HG03045 (cell line): Measurements from ENCODE around the gene CARD6.
A peak's percentile ranks its signal among the peaks of the same experiment; 100 is the strongest.
"Not testable (repeated sequence)": the region's sequence is repeated elsewhere in the genome, so short reads cannot be mapped to it uniquely, and the experiment has no call there.

Source experiments
- ATAC-seq: cut with Tn5 transposase; IDR thresholded peaks from one replicate; pipeline ENCODE4 v1.9.1; 2021; ENCODE audit warnings: mild to moderate bottlenecking, moderate library complexity; ENCODE audit not compliant: unreplicated experiment

Gene CARD6, protein sequence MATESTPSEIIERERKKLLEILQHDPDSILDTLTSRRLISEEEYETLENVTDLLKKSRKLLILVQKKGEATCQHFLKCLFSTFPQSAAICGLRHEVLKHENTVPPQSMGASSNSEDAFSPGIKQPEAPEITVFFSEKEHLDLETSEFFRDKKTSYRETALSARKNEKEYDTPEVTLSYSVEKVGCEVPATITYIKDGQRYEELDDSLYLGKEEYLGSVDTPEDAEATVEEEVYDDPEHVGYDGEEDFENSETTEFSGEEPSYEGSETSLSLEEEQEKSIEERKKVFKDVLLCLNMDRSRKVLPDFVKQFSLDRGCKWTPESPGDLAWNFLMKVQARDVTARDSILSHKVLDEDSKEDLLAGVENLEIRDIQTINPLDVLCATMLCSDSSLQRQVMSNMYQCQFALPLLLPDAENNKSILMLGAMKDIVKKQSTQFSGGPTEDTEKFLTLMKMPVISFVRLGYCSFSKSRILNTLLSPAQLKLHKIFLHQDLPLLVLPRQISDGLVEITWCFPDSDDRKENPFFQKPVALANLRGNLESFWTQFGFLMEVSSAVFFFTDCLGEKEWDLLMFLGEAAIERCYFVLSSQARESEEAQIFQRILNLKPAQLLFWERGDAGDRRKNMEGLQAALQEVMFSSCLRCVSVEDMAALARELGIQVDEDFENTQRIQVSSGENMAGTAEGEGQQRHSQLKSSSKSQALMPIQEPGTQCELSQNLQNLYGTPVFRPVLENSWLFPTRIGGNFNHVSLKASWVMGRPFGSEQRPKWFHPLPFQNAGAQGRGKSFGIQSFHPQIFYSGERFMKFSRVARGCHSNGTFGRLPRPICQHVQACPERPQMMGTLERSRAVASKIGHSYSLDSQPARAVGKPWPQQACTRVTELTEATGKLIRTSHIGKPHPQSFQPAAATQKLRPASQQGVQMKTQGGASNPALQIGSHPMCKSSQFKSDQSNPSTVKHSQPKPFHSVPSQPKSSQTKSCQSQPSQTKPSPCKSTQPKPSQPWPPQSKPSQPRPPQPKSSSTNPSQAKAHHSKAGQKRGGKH

DNA sequence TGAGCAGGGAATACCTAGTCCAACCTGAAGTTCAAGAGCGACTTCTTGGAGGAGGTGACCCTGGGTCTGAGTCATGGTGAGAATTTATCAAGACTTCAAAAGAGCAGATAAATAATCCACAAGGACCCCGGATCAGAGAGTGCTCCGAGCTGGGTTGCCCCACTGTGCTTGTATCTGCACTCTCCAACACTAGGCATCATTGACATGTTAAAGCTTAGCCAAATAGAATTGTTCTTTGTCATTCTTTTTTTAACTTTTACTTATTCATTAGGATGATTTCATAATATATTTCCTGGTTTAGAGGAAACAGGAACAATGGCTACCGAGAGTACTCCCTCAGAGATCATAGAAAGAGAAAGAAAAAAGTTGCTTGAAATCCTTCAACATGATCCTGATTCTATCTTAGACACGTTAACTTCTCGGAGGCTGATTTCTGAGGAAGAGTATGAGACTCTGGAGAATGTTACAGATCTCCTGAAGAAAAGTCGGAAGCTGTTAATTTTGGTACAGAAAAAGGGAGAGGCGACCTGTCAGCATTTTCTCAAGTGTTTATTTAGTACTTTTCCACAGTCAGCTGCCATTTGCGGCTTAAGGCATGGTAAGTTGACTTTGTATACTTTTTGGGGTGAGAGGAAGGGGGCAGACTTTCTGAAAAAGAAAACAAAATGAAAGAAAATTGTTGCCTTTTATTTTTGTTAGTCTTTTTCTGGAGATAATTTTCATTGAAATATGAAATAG, at the start of gene CARD6:
Gene CARD6 (plus strand): TSS at position 300 of the 738 bp plus-strand sequence. CDS start 16 bp downstream, at position 316.
- peak; percentile 45 for ATAC-seq

DNA sequence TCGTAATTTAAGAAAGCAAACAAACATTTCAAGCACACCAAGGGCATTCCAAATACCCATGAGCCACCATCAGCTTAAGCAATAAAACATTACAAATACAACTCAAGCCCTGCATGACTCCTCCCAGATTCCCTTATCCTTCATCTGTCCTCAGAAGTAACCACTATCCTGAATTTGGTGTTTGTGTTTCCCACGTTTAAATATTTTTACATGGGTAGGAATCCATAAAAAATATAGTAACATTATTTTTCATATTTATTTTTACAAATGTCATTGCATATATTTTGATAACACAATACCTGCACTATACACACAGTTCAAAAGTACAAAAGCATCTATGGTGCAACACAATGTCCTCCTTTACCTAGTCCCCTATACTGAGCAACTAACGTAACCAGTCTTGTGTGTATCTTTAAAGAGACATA, 49.4 kb upstream of the CARD6 start:
- no peak for ATAC-seq

DNA sequence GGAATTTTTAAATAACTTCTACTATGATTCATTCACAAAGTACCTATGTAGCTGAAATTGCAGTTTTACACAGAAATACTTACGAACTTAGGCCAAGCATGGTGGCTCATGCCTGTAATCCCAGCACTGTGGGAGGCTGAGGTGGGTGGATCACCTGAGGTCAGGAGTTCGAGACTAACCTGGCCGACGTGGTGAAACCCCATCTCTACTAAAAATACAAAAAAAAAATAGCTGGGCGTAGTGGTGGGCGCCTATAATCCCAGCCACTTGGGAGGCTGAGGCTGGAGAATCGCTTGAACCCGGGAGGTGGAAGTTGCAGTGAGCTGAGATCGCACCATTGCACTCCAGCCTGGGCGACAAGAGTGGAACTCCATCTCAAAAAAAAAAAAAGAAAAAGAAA, 48.5 kb upstream of the CARD6 start:
- not testable (repeated sequence) for ATAC-seq

DNA sequence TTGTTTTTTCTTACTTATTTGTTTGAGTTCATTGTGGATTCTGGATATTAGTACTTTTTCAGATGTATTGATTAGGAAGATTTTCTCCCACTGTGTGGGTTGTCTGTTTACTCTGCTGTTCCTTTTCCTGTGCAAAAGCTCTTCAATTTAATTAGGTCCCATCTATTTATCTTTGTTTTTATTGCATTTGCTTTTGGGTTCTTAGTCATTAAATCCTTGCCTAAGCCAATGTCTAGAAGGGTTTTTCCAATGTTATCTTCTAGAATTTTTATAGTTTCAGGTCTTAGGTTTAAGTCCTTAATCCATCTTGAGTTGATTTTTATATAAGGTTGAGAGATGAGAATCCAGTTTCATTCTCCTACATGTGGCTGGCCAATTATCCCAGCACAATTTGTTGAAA, 46.8 kb upstream of the CARD6 start:
- ATAC-seq: not testable (repeated sequence)

DNA sequence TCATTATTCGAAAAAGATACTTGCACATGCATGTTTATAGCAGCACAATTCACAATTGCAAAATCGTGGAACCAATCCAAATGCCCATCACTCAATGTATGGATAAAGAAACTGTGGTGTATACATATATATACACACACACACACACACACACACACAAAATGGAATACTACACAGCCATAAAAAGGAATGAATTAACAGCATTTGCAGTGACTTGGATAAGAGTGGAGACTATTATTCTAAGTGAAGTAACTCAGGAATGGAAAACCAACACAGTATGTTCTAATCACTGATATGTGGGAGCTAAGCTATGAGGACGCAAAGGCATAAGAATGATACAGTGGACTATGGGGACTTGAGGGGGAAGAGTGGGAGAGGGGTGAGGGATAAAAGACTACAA, 46.3 kb upstream of the CARD6 start:
- ATAC-seq: not testable (repeated sequence)

DNA sequence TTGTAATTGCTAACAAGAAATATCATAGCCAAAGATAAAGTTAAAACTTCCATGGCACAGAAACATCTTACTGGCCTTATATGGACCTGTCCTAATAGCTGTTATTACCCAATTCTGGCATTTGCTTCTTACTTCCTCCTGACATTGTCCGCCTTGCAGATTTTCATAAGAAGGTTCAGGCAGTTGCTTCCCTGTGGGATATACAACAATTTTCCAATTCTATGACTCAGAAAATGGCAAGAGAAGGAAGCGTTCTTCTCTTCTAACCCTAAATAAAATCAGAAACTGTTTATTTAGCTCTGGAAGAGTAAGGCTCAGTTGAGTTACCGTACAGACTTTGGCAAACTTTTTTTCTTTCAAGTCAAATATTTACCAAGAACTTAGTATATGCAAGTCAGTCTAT, 44.7 kb upstream of the CARD6 start:
- ATAC-seq: no peak

DNA sequence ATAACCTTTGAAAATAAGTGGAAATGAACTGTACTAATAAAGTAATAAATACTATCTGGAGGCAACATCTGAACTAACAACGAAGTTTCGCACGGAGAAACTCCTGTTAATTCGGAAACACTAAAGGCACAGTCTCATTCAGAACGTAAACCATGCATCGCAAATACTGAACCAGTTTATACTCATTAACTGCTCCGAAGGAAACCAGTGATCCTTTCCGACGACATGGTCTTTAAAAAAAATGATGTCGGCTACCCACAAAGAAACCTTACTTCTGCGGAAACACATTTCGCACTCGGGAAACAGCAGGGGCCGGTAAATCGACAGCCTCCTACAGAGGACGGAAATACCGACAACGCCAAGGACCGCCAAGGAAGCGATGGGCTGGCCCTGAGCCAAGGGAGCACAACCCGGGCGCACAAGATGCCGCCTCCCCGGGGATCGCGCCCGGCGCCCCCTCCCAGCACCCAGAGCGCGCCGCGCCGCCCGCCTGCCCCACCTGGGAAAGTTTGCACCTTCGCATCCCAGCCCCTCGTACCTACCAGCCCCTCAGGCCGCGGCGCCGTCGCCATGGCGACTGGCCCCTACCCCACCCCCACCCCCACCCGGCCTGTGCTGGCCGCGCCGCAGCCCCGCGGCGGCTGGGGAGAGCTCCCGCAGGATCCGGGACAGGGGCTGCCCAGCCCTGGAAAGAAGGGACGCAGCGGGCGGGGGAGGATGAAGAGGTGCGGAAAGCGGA, 43.7 kb upstream of the CARD6 start:
- peak; percentile 50 for ATAC-seq

DNA sequence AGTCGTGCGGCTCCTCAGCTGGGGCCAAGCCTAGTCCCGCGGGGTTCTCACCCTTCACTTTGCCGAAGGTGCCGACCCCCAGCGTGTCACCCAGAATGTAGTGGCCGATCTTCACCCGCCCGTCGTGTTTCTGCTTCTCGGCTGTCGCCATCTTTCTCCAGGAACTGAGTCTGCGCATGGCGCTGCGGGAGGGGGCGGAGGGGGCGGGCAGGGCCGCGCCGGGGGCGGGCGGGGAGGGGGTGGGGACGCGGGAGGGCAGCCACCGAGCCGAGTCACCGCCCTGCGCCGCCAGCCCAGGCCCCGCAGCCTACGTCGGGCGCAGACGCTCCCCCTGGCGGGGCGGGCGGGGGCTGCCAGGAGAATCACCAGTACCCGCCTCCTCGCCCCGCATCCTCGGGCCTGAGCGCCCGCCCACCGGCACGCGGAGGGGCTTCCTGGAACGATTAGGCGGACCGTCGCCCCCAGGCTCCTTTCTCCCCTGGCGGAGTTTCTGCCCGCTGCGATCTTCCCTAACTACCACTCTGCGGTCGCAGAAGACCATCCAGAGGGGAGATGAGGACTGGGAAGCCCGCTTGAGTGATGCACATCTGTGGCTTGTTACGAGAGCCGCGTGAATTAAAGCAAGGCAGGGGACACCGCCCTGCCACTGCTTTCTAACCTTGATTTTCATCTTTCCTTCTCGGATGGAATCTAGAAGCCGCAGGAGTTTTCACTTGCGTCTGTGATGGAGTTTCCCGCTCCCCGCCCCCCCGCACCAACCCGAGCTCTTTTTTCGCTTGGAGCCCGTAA, 43.0 kb upstream of the CARD6 start, which contains the start of gene PRKAA1:
Gene PRKAA1 (minus strand): TSS at position 363 of the 789 bp plus-strand sequence. CDS start 185 bp downstream, at position 178.
- ATAC-seq: peak; percentile 97

DNA sequence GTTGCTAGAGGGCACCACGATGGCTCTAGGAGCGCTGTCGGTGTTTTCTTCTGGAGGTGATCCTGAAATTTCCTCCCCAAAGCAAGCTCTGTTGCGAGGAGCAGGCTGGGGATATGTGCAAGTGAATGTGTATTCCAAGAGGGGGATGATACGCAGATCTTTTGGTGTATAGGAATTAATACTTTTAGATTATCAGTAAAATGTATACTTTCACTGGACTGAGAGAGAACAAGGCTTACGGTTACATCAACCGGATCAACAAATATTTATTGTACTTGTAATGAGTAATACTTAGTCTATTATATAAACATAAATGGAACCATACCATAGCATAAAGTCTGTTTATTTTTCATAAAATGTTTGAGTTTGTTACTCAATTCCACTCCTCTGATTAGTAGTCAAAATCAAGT, 42.4 kb upstream of the CARD6 start:
- no peak for ATAC-seq

DNA sequence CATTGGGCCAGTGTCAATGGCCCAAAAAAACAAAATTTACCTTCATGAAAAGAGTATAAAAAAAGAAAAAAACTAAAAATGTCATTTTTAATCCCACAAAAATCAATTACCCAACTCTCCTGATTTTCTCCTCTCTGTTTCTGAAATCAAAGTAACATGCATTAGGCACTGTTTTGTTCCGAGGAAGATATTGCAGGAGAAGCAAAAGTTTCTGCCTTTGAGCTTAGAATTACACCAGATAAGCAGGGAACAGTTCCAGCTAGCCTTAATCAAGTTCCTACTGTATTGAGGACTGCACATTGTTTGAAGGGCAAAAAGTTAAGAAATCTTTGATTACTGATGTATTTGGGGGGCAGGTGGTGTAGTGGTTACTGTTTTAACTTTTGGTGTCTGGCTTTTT, 41.9 kb upstream of the CARD6 start:
- ATAC-seq: no peak

DNA sequence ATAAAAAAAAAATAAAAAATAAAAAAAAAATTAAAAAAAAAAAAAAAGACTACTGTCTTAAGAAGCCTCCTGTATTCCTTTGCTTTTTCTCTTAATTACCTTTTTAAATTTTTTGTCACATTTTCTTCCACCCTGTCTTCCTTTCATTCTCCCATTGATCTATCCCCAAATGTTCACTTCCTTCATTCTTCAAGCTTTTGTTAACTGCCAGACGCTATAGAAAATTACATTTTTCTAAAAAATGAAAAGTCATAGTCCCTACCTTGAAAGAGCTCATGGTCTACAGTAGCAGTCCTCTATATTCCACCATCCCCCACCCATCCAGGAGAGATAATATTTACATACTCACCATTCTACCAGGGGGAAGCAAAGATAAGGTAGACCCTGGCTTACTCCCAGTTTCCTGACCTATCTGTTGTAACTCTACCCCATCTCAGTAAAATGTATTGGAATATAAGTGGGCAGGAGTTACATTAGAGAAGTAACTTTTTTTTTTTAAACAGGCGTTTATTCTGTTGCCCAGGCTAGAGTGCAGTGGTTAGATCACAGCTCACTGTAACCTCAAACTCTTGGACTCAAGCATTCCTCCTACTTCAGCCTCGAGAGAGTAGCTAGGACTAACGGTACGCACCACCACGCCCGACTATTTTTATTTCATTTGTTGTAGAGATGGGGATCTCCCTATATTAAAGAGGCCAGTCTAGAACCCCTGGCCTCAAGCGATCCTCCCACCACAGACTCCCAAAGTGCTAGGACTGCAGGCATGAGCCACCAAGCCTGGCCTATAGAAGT, 39.2 kb upstream of the CARD6 start:
- ATAC-seq: no peak

DNA sequence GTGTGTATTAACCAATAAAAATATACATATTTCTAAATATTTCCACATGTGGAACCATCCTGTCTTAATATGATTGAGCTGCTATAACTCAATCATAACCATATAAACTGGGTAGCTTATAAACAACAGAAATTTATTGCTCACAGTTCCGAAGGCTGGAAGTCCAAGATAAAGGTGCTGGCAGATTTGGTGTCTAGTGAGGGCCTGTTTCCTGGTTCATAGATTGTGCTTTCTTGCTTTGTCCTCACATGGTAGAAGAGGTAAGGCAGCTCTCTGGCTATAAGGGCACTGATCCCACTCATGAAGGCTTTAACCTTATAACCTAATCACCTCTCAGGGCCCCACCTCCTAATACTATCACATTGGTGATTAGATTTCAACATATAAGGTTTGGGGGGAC, 29.0 kb upstream of the CARD6 start:
- no peak for ATAC-seq

DNA sequence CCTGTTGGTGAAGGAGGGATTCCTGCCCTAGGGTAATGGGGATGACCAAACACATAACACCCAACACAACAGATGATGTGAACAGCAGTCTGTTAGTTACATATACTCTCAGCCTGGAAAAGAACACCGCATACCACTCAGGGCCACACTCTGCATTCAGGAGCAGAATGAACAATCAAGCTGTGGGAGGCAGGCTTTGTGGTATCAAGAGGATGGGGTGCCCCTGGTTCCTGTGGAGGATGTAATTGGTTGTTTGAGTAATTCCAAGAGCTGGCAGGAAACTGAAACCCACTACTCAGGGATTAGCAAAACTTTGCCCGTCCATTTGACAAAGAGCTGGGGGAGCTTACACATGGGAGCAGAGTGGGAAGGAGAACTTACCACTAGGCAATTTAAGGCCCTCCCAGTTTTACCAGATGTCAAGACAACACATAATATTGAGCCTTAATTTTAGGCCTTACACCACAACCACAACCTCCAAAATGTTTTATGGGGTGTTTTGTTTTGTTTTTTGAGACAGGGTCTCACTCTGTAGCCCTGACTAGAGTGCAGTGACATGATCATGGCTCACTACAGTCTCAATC, 27.4 kb upstream of the CARD6 start:
- no peak for ATAC-seq

DNA sequence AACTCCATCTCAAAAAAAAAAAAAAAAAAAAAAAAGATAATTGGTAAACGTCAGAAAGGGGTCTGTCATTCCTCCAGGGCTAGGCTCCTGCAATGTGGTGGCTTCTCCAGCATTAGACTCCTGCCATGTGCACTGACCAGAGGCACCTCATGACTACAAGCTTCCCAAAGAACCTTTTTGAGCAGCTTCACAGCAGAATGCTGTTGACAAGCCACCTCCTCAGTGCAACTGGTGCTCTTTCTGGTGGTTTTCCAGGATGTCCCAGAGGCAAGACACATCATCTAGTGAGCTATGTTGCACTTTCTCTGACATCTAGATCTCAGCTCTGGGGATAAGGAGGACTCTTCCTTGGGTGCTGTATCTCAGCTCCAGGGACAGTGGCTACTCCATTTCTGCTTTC, 17.7 kb upstream of the CARD6 start:
- no peak for ATAC-seq

DNA sequence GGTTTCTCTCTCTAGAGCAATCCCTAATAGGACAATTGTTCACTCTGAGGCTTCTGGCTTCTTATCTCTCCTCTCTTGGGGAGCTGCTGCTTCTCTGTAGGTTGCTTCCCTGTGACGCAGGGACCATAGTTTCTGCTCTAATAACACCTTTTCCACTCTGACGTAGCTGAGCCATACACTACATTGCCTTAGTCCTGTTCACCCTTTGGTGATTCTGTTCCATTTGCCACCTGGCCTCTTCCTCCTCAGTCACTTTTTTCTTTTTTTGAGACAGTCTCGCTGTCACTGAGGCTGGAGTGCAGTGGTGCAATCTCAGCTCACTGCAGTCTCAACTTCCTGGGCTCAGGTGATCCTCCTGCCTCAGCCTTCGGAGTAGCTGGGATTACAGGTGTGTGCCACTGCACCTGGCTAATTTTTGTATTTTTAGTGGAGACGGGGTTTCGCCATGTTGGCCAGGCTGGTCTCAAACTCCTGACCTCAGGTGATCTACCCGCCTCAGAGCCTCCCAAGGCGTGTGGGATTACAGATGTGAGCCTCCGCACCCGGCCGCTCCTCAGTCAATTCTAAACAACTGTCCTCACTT, 15.6 kb upstream of the CARD6 start:
- ATAC-seq: not testable (repeated sequence)

DNA sequence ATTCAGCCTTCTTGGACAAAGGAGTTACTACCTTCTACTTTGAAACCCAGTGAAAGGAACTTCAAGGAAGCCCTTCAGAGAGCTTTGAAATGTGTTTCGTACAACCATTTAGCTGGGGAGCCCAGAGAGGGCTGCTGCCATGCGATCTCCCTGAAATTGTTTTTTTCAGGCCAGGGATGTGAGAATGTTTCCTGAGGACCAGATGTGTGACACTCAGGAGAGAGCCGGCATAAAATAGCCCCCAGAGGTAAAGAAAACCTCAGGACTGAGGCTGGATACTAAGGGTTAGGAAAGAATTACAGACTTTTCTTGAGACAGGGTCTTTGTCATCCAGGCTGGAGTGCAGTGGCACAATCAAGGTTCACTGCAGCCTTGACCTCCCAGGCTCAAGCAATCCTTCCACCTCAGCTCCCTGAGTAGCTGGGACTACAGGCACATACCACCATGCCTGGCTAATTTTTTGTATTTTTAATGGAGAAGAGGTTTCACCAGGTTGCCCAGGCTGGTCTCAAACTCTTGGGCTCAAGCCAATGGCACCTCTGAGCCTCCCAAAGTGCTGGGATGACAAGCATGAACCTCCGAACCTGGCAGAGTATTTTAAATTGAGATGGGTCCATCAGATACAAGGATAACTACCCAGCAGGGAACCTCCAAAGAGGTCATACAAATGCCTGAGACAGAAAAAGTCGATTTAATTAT, 14.5 kb upstream of the CARD6 start:
- ATAC-seq: no peak
